Stimulated activated CD4-positive, alpha-beta T cell treated with anti-CD3 and anti-CD28 coated beads, Interleukin-4, amount 100 ng/mL, for 4 hours (primary cell): Measurements from ENCODE around the gene SMIM44.
"Not testable (repeated sequence)": the region's sequence is repeated elsewhere in the genome, so short reads cannot be mapped to it uniquely, and the experiment has no call there.

Source experiments
- DNase-seq, 2 experiments: peaks; one replicate each; pipeline ENCODE4 v3.0.0-alpha.2; 2020

SMIM44 gene

GRCh38 chr19:3517638-3518037, 34.4 kb upstream of the SMIM44 start:
- no peak for DNase-seq

DNA sequence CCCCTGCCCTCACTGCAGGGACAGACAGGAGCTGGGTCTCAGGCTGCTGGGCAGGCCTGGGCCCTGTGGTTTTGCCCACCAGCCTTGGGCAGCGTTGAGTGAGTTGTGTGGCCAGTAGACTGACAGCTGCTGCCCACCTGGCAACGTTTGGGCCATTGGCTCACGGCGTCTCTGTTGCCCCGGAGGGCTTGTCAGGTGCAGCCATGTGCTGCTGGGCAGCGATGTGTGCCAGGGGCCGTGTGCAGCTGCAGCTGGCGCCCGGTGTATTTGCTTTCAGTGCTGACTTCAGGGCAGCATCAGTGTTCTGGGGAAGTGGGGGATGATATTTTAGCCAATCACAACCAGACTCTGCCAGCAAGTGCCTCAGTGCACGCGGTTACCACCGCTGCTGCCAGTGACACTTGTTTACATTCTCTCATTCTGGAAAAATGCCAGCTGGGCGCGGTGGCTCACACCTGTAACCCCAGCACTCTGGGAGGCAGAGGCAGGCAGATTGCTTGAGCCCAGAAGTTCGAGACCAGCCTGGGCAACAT, 33.5 kb upstream of the SMIM44 start:
- no peak for DNase-seq

DNA sequence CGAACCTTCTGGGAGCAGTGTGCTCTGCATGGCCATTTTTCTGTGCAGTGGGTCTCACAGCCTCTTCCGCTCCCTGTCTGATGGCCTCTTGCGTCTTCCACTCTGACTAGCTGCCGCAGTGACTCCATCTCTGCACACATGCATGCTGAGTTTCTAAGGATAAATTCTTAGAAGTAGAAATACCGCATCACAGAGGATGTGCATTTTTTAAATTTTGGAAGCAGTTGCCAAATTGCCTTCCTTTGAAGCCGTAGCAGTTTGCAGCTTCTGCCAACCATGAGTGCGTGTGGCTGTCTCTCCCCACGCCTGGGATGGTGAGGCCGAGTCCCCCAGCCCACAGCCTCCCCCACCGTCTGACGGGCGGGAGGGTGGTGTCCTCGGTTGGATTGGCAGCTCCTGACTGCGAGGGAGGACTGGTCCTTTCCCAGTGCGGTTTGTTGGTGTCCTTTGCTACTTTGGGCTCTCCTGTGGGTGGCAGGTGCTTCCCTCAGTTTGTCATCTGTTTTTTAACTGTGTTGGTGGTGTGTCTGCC, 32.7 kb upstream of the SMIM44 start:
- no peak for DNase-seq

DNA sequence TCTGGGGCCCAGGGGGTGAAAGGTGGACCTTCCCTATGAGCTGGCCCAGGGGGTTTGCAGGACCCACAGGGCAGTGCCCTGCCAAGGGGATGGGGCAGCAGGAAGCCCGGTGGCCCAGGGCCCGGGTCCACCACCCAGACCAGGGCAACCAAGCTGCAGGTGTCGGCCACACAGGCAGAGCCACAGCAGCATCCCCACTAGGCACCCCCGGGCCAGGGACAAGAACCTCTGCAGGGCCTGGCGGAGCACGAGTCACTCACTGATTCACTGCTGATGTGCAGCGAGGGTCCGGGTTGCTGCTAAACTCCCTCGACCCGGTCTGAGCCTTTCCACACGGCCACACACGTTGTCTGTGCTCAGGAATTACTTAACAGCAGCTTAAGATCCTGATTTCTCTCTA, 31.7 kb upstream of the SMIM44 start:
- DNase-seq, result no peak

GRCh38 chr19:3513229-3514140, 30.2 kb upstream of the SMIM44 start:
- DNase-seq, result no peak

DNA sequence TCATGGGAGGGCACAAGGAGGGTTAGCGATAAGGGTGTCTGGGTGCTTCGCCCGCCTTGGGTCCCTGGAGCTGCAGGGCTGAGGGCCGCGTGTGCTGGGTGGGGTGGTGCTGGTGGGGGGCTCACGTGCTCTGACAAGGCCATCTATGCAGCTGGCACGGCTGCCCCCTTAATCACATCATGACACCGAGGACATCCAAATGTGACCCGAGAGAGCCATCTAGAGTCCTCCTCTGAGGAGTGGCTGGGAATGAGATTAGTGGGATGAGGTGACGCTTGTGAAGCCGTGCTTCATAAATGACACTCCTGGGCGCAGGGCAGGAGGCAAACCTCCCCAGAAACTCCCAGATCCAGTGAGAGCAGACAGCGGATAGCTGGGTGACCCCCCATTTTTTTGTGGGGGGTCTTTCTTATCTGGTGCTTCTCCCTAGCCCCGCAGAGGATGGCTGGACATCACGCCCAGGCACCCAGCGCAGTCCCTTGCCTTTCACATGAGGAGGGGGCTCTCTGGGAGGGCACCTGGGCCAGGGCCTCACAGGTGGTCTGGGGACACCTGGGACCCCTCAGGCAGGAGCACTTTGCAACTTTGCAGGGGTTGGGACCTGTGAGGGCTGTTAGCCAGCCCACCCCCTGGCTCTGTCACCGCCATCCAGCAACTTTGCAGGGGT, 29.5 kb upstream of the SMIM44 start:
- no peak for DNase-seq

GRCh38 chr19:3511506-3512251, 28.4 kb upstream of the SMIM44 start:
- DNase-seq, result no peak

DNA sequence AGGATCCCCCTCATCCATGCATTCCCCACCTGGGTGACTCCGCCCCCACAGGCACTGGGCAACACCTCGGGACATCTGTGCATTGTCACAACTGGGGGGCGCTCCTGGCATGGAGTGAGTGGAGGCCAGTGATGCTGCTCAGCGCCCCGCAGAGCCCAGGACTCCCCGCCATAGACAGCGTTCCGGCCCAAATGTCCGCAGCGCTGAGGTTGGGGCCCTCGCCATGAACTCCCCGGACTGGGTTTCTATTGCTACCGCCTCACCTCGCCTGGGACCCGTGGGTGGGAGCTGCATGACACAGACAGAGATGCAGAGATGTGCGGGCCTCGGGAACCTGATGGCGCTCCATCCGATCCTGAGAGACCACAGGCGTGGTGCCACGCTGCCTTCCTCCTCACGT, 27.5 kb upstream of the SMIM44 start:
- DNase-seq, result no peak

DNA sequence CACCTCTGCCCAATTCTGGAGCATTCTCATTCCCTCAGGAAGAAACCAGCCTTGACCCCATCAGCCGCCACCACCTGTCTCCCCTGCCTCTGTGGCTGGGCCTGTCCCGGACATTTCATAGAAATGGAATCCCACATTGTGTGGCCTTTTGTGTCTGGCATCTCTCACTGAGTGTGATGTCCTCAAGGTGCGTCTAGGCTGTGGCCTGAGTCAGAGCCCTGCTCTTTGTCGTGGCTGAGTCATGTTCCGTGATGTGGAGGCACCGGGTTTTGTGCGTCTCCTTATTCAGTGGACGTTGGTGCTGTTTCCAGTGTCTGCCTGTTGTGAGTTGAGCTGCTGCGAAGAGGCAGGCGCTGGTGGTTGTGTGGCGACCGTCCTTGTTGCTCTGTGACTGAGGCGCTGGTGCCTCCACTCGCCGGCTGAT, 26.3 kb upstream of the SMIM44 start:
- no peak for DNase-seq

GRCh38 chr19:3508771-3509535, 25.7 kb upstream of the SMIM44 start:
- no peak for DNase-seq

- DNase-seq, result not testable (repeated sequence)
These were observed 24.9 kb upstream of the SMIM44 start for GRCh38 chr19:3508121-3508661.

DNA sequence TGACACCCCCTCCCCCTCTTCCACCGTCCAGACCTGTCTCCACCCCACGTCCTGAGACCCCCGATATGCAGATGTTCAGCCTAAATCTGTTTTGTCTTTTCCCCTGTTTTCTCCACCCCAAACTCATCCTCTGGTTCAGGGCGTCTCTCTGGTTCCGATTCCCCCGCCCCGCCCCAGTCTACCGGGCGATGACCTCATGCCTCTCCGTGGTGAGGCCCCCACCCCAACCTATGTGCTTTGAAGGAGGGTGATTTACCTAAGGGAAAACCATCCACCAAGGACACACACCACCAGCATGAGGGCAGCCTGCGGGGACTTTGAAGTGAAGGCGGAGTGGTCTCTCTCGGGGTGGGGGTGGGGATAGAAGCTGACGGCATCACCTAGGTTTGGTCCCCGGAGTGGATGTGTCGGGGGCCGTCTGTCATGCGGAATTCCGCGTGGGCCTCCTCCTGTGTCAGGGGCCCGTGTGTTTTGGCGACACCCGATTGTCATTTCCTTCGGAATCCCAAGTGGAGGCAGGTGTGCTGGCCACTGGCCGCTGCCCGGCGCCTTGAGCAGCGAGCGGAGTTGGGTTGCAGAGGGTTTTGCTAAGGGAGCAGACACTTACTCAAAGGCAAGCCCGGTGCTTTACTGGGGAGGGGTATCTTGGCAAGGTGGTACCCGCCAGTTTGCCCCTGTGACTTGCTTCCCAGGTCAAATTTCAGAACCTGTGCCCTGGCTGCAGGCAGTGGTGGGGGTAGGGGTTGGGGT, 24.3 kb upstream of the SMIM44 start:
- peak; percentile 38 to 47 for DNase-seq

GRCh38 chr19:3506384-3507340, 23.4 kb upstream of the SMIM44 start:
- peak in 1 of 2 experiments; percentile 16 for DNase-seq

DNA sequence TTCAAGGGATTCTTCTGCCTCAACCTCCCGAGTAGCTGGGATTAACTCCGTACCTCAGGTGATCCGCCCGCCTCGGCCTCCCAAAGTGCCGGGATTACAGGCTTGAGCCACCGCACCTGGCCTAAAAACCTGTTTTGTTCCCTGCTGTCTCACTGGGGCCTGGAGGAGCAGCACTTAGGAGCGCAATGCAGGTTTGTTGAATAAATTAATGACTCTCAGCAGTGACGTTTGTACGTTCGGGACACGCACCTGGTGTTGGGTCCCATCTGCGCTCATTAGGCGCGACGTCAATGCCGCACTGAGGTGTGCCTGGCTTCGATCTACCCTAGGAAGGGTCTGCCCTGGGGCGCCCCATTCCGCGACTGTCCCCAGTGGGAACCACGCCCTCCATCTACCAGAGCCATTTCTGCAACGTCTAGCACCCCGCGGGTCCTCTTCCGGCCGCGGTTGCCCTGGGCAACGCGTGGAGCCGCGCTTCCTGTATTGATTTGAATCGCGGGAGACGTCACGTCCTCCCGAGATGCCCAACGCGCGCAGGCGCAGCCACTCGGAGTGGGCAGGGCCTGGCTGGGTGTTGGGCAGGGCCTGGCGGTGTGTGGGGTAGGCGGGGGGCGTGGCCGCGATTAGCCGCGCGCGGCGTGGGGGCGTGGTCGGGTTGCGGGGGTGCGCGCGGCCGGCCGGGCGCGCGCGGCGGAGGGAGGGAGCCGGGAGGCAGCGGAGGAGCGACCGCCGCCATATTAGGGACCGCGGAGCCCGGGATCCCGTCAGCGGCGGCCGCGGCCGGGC, 22.6 kb upstream of the SMIM44 start, which contains the start of gene FZR1:
Gene FZR1, plus strand, starts transcription at position 714 of the 786 bp plus-strand sequence. CDS start 16,679 bp downstream, outside the sequence.
- DNase-seq, result peak; percentile 99

DNA sequence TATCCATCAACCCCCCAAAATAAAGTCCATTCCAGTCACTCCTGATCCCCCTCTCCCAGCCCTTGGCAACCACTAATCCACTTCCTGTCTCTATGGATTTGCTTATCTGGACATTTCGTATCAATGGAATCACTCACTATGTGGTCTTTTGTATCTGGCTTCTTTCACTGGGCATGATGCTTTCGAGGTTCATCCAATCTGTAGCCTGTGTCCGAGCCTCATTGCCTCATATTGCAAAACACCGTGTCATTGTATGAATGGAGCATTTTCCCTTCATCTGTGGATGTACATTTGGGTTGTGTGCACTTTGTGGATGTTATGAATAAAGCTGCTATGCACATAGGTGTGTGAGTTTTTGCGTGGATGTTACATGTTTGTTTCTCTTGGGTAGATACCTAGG, 21.5 kb upstream of the SMIM44 start:
- no peak for DNase-seq

DNA sequence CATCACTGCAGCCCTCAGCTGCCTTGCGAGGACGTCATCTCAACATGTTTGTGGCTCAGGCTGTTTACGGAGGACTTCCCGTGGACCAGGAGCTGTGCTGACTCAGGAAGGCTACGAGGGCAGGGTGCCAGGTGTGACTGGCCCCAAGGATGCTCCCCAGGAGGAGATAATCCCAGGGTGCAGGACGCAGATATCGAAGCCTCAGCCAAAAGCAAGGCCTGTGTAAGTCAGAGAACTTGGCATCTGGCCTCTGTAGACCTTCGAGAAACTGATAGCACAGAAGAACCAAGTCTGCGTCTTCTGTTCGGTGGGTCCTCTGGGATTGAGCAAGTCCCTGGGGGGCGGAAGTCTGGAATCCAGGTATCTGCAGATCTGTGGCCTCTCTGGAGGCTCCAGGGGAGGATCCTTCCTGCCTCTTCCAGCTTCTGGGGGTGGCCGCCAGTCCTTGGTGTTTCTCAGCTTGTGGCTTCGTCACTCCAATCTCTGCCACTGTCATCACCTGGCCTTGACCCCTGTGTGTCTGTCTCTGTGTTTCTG, 19.9 kb upstream of the SMIM44 start:
- no peak for DNase-seq

DNA sequence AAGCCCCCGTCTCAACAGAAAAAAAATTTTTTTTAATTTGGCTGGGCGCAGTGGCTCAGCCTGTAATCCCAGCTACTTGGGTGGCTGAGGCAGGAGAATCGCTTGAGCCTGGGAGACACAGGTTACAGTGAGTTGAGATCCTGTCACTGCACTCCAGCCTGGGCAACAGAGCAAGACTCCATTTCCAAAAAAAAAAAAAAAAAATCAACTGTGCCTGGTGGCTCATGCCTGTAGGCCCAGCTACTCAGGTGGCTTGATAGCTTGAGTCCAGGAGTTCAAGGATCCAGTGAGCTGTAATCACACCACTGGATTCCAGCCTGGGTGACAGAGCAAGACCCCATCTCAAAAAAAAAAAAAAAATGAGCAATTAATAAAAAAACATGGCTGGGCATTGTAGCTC, 18.5 kb upstream of the SMIM44 start:
- no peak for DNase-seq

GRCh38 chr19:3500429-3501101, 17.3 kb upstream of the SMIM44 start, which contains the start of gene DOHH:
TSS of gene DOHH (minus strand) at chr19:3500674. CDS start at chr19:3496814, 3,860 bp downstream.
- DNase-seq, result peak; percentile 92 to 96
